Esophagus squamous epithelium (tissue), 5 donors: ENCODE data around the gene RAB11FIP5. TPM values are rescaled to one million over a fixed set of nuclear protein-coding genes. Genes with fewer than 3 reads are reported as not detected.

Experiments used
- DNase-seq: peaks from one replicate; lab custom pipeline; 2025; lab: John Stamatoyannopoulos, UW
- H3K27ac ChIP-seq, 4 donors: fragments of 200-600 bp; sonication (generic); one replicate each; pipeline ENCODE4 v1.5.1; 2016 to 2019; ENCODE audit warnings: mild to moderate bottlenecking in 1 of 4
- H3K27me3 ChIP-seq, 4 donors: fragments of 200-600 bp; sonication (generic); 1 replicate in 3 of 4; 2 replicates in 1 of 4; pipeline versions ENCODE4 v1.5.1 to v1.6.0; 2017 to 2021; ENCODE audit warnings: antibody characterized with exemption in 1 of 4
- H3K36me3 ChIP-seq, 3 donors: fragments of 200-600 bp; sonication (generic); one replicate each; pipeline ENCODE4 v1.5.1; 2016 to 2019
- H3K4me1 ChIP-seq, 3 donors: fragments of 200-600 bp; sonication (generic); one replicate each; pipeline ENCODE4 v1.5.1; 2017 to 2019
- H3K4me3 ChIP-seq, 4 donors: fragments of 200-600 bp; sonication (generic); 1 replicate in 3 of 4; 2 replicates in 1 of 4; pipeline ENCODE4 v1.5.1; 2016 to 2019; ENCODE audit warnings: mild to moderate bottlenecking in 2 of 4, moderate library complexity in 1 of 4
- H3K9me3 ChIP-seq, 3 donors: fragments of 200-600 bp; sonication (generic); one replicate each; pipeline ENCODE4 v1.5.1; 2016 to 2019
- CTCF ChIP-seq, 6 experiments: fragments of 450-650 bp in 4 of 6; fragments of 200-600 bp in 2 of 6; sonication (generic) in 2 of 6; IDR thresholded peaks; one replicate each; pipeline ENCODE4 v1.5.1; 2016 to 2019; ENCODE audit warnings: antibody characterized with exemption in 6 of 6, mild to moderate bottlenecking in 4 of 6, moderate library complexity in 4 of 6
- POLR2A ChIP-seq, 4 donors: fragments of 450-650 bp; IDR thresholded peaks; one replicate each; pipeline ENCODE4 v1.6.1; 2017; ENCODE audit warnings: antibody characterized with exemption in 4 of 4, mild to moderate bottlenecking in 4 of 4, moderate library complexity in 3 of 4
- WGBS, 2 donors: methylation state at CpG; one replicate each; pipeline ENCODE4 v1.1.5; 2018; 5-methylcytosine and 5-hydroxymethylcytosine counted together
- intact Hi-C: fragments of 100-400 bp; cut with DNase I; formaldehyde crosslinking; loops from one replicate; pipeline ENCODE4 v1.15.0; 2022
- total RNA-seq, 4 donors: library from RNA; depleted of rRNA; stranded (reverse); fragments of >200 nt; gene quantifications; one replicate each; pipeline ENCODE4 v1.1.0, GENCODE V29; 2016
- donor health status: DM: yes; HTN: yes; CAD: no.

Gene RAB11FIP5
- total RNA-seq, 4 donors from 2014 or later: 12.2 to 19.6 (median 16.6) TPM

GRCh38 chr2:73023497-73023896 lies 89.3 kb downstream of the RAB11FIP5 start:
- no peaks in the 10 kb centered on the region for H3K4me1 ChIP-seq
- DNase-seq: no peak
- intact Hi-C loops: no loop called here
- no peak overlapping the region for H3K27ac ChIP-seq
- peaks cover 0 to 26% (median 0%) of the 10 kb centered on the region in 3 donors for H3K36me3 ChIP-seq
- H3K4me3 ChIP-seq: no peak overlapping the region
- no peaks in the 10 kb centered on the region for H3K9me3 ChIP-seq
- TF ChIP-seq POLR2A (IDR thresholded peaks at IDR 0.05) (no peak), CTCF (IDR thresholded peaks at IDR 0.05) (no peak)
- H3K27me3 ChIP-seq: no peaks in the 10 kb centered on the region
- WGBS, 2 donors: 100% methylated on average over 1 of the region's 1 CpG

Other genes starting within 250 kb of the RAB11FIP5 start
- gene SPR, start 225.5 kb downstream of the RAB11FIP5 start, total RNA-seq: 10 to 100 TPM; 16.6 to 30.9 (median 22.8) TPM
- gene EMX1, start 195.4 kb downstream of the RAB11FIP5 start, total RNA-seq: under 1 TPM in 1 of 4 donors, not detected in 3; 0.15 TPM
- 10 to 100 TPM in 3 of 4 donors, 1 to 10 TPM in 1; 4.2 to 16.4 (median 12.7) TPM for gene SFXN5, start 41.2 kb downstream of the RAB11FIP5 start, total RNA-seq
- gene NOTO, start 89.6 kb upstream of the RAB11FIP5 start, total RNA-seq: not detected
- 10 to 100 TPM in 3 of 4 donors, 1 to 10 TPM in 1; 5.6 to 22.1 (median 17.6) TPM for gene SMYD5, start 101.3 kb upstream of the RAB11FIP5 start, total RNA-seq
- gene PRADC1, start 120.3 kb upstream of the RAB11FIP5 start, total RNA-seq: 10 to 100 TPM; 19.2 to 32.8 (median 29.3) TPM
- gene CCT7, start 121.4 kb upstream of the RAB11FIP5 start, total RNA-seq: 100 to 1,000 TPM; 149 to 246 (median 217) TPM
- gene FBXO41, start 171.5 kb upstream of the RAB11FIP5 start, total RNA-seq: 1 to 10 TPM; 1.1 to 2.3 (median 1.3) TPM
- under 1 TPM in 1 of 4 donors, not detected in 3; 0.26 TPM for gene EGR4, start 180.6 kb upstream of the RAB11FIP5 start, total RNA-seq